22Rv1 (cell line): ENCODE results near the gene SLC8A1.

ENCODE experiments used
- ZFX ChIP-seq: fragments of 450-650 bp; IDR thresholded peaks from 2 replicates; pipeline ENCODE4 v1.6.1; 2017; ENCODE audit warnings: antibody characterized with exemption, borderline replicate concordance
- TF ChIP-seq, protein P1 (sequence below): fragments of 450-650 bp; IDR thresholded peaks from 2 replicates; pipeline ENCODE4 v1.5.1; 2017; ENCODE audit warnings: mild to moderate bottlenecking

DNA sequence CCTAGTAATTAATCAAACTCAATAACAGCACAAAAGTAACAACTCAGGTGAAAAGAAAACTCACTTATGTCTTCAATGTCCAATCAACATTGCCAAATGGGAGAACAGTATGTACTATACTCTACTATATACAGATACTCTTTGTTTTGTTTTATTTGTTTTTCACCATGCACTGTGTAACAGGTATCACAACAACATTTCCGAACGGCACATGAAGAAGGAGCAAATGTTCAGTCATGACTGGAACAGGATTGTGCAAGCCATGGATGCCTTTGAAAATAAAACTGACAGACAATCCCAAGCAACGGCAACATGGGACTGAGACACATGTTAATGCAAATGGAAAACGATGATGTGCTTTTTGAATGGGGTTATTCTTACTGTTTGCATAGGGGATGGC lies 337.9 kb downstream of the SLC8A1 start:
- TF ChIP-seq, protein P1, sequence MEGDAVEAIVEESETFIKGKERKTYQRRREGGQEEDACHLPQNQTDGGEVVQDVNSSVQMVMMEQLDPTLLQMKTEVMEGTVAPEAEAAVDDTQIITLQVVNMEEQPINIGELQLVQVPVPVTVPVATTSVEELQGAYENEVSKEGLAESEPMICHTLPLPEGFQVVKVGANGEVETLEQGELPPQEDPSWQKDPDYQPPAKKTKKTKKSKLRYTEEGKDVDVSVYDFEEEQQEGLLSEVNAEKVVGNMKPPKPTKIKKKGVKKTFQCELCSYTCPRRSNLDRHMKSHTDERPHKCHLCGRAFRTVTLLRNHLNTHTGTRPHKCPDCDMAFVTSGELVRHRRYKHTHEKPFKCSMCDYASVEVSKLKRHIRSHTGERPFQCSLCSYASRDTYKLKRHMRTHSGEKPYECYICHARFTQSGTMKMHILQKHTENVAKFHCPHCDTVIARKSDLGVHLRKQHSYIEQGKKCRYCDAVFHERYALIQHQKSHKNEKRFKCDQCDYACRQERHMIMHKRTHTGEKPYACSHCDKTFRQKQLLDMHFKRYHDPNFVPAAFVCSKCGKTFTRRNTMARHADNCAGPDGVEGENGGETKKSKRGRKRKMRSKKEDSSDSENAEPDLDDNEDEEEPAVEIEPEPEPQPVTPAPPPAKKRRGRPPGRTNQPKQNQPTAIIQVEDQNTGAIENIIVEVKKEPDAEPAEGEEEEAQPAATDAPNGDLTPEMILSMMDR = no peak
- TF ChIP-seq ZFX = no peak
